T-helper 9 cell (primary cell): ENCODE results near the gene MGRN1.

Source experiments
- DNase-seq: peaks from one replicate; pipeline ENCODE4 v3.0.0-alpha.2; 2020

The MGRN1 gene

DNA sequence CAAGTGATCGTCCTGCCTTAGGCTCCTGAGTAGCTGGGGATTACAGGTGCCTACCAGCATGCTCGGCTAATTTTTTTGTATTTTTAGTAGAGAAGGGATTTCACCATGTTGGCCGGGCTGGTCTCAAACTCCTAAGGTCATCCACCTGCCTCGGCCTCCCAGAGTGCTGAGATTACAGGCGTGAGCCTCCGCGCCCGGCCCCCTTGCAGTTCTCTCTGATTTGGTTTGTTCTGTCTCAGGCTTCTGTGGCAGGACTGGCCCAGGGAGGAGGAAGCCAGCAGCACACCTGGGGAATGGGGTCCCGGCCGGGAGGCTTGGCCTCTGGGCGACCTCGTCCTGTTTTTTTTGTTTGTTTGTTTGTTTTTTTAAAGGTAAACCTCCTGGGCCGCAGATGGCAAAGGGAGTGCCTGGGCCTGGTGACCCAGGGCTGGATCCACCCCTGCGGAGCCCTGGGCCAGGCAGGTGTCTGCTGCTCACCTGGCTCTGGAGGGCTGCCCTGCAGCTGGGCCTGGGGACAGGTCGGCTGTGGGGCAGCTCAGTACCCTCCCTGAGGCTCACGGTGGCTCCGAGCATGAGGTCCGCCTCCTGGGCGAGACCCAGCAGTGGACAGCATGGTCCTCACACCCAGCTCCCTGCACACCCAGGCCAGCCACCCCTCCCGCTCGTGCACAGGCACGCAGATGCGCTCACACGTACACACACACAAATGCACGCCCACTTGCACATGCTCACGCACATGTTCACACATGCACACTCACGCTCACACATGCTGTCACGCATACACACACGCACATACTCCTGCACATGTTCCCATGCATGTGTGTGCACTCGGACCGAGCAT lies 65.5 kb downstream of the MGRN1 start:
- no peak for DNase-seq

DNA sequence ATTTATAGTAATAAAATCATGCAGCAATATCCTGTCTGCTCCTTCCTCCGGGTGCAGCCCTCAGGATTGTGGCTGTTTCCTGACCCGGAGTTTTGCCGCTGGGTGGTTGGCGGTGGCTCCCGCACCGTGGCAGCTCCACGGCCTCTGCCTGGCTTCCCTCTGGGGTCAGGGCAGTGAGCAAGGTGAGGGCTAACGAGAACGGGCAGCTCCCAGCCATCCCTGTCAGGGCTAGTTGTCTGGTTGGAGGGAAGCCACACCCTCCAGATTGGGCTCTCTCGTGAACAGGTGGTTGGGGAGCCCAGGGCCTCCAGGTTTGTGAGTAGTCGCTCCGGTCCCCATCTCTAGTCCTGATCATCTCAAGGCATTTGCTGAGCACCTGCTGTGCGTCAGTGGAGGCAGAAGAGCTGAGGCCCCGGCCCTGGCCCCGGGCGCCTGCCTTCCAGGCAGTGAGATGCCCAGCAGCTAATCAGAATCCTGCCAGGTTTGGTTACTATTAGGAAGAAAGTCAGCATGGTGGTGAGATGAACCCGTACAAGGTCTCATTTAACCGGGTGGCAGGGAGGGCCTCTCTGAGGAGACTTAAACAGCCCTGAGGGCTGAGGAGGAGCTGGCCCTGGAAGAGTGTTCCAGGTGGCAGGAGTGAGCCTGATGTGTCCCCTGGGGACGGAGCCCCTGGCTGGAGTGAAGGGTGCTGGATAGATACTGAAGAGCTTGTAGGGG lies 66.5 kb downstream of the MGRN1 start:
- no peak for DNase-seq

DNA sequence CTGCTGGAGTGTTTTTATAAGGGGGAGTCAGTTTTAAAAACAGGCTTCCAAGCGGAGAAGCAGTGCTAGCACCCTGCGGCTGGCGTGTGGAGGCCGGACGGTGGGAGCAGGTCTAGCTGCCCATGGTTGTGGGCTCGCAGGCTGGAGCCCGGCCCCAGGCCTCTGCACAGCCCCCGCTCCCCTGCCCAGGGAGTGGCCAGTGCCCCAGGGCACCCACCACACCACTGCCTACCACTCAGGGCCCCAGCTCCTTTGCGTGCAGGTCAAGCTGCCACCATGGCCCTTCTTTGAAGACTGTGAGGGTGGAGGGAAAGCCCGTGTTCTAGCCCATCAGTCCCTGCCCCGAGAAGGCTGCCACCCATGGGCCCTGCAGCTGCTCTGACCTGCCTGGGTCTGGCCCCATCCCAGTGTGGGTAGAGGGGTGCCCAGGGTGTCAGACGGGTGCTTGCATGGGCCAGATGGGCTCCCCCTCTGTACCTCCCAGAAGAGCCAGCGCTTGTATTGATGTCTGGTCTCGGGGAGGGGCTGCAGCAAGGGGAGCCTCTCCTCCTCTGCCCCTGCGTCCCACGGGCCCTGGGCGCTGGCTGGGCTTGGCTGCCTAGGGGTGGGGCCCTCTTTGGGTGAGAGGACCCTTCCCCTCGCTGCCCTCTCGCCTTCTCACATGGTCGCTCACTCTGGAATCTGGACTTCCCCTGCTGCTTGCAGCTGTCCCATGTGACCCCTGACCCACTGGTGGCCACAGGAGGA lies 67.2 kb downstream of the MGRN1 start:
- DNase-seq, result no peak

DNA sequence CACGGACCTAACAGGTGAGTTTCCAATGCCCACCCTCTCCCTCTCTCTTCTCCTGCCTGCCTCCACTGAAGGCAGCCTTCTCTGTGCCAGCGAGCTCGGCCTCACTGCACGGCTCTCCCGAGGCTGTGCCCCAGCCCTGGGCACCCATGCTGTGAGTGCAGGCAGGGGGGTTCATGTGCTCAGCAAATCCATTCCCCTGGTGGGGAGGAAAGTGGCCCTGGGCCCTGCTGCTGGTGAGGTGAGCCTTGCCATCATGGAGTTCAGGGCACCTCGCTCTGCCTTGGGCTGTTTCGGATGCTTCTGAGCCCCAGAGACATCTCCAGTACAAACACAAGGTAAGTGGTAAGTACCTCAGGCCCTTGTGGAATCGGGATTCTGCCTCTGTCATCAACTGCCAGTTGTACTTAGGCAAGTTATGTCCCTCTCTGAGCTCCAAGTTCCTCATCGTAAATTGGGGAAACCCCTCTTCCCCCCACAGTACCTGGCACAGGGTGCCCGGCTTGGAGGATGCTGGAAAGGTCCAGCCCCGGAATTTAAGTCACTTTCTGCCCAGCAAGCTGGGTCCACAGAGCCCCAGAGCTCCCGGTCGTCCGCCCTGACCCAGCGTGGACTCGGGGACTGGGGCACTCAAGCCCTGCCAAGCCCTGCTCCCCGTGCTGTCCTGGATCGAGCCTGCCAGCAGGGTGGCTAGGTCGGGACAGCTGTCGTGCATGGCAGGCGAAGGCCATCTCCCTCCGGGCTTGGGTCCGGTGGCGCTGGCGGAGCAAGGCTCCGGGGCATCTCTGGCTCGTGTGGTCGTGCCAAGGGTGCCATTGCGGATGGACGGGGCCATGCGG lies 68.1 kb downstream of the MGRN1 start:
- peak; percentile 18 for DNase-seq

DNA sequence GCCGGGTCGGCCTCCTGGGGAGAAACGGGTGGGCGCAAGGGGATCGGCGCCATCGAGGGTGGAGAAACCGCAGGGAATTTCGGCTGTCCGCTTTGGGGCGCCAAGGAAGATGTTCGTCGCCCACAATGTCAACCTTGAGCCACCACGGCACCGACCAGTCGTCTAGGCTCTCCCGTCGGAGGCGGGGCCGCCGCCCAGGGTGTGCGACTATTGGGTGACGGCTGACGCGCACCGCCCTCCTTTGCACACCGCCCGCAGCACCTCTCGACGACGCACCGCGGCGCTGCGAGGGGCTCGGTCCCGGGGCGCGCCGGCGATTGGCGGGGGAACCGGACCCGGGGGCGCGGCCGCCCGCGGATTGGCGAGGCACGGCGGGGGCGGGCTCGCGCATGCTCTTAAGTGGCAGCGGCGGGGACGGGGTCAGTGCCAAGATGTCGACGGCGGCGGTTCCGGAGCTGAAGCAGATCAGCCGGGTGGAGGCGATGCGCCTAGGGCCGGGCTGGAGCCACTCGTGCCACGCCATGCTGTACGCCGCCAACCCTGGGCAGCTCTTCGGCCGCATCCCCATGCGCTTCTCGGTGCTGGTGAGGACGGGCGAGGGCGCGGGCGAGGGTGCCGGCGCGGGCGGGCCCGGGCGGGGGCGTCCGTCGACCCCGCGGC lies 68.8 kb downstream of the MGRN1 start, which contains the start of gene NUDT16L1:
TSS of gene NUDT16L1 (plus strand) at position 267 of the 660 bp plus-strand sequence. CDS start at position 432, 165 bp downstream.
- peak; percentile 96 for DNase-seq

DNA sequence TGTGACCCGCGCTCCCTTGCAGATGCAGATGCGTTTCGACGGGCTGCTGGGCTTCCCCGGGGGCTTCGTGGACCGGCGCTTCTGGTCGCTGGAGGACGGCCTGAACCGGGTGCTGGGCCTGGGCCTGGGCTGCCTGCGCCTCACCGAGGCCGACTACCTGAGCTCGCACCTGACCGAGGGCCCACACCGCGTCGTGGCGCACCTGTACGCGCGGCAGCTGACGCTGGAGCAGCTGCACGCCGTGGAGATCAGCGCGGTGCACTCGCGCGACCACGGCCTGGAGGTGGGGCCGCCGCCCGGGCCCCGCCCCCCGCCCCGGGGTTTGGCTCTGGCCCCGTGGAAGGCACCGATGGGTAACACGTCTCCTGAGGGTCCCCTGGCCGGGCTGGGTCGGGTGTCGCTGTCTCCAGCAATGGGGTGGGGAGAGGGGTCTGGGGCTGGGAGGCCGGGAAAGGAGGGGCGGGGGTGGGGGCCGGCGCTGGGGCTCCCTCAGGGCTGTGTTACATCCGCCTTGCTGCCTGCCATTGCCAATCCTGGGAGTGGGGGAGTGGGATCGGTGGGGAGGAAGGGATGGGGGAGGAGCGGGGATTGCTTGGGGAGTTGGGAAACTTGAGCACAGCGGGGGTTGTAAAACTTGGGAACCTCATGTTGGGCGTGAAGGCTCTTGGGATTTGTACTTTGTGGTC lies 69.5 kb downstream of the MGRN1 start:
- DNase-seq, result peak; percentile 39

DNA sequence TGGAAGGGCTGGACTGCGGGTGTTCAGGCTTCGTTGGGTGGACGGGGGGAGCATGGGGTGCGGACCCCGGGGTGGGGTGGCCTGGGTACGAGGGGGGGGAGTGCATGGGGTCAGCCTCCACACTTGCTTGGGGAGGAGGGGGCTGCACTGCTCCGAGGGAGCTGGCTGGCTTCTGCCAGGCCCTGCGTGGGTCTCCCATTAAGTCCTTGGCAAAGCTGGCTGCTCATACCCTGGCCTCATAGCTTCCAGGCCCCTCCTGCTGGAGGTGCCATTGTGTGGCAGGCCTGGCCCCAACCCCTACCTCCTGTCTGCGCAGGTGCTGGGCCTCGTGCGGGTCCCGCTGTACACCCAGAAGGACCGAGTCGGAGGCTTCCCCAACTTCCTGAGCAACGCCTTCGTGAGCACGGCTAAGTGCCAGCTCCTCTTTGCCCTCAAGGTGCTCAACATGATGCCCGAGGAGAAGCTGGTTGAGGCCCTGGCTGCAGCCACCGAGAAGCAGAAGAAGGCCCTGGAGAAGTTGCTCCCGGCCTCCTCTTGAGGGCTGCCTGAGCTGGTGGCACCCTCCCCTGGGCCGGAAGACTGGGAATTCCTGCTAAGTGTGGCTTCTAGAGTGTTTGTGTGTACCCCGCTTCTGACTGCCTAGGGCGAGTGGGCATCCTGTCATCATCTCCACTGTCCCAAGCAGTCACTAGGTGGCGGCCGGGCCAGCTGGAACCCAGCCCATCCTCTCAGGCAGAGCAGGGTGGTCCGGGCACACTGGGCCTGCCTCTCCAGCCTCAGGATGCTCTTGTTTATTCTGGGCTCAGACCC lies 70.2 kb downstream of the MGRN1 start:
- no peak for DNase-seq

DNA sequence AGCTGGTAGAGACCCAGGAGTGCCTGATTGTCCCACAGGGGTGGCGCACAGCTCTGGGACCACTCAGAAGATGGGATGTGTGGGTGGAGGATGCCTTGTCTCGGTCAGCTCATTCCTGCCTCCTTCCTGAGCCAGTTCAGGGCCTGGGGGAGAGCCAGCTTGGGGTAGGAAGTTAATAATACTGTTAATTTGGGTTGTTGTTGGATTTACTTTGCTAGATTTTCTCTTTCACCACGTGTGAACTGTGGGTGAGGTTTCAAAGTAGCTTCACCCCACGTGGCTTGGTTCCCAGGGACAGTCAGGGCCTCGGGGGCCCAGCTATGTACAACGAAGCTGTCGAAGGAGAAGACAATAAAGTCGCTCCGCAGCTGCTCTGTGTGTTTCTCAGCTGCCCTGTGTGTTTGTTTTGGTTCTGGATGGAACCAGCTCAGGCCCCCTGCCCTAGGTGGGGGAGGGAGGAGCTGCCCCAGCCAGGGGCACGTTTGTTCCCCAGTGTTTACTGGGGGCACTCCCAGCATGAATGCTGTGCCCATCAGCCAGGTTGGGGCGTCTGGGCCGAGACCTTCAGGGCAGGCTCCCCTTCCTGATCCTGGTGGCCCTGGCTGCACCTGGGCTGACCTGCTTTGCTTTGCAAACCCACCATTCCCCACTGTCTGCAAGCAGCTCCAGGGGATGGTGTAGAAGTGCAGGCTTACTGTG lies 71.0 kb downstream of the MGRN1 start:
- DNase-seq, result no peak

DNA sequence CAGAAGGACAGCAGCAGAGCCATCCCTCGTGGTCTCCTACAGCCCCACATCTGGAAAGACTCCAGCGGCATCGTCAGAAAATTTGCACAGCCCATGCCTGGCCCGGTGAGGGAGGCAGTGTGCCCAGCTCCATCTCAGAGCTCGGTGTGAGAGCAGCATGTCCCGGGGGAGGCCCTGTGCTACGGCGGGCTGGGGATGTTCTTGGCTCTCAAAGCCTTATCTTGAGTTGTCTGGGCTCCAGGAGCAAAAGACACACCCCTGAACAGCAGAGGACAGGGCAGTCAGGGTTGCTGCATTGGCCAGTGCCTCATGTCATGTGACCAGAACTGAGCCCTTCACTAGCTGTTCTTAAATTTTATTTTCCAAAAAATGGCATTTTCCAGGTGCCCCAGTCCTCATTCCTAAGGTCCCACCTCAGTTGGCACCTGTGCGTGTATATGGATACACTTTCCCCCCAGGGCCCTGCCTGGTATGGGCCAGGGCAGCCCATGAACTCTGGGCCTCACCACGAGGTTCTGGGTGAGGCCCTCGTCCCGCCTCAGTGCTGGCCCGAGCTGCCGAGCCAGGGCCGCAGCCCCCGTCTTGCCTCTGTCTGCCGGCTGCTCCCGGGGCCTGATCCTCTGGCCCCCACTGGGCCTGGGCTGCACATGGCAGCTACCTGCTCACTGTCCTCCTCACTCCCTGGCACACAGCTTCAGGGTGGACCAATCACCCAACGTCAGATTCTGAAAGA lies 71.7 kb downstream of the MGRN1 start:
- no peak for DNase-seq

DNA sequence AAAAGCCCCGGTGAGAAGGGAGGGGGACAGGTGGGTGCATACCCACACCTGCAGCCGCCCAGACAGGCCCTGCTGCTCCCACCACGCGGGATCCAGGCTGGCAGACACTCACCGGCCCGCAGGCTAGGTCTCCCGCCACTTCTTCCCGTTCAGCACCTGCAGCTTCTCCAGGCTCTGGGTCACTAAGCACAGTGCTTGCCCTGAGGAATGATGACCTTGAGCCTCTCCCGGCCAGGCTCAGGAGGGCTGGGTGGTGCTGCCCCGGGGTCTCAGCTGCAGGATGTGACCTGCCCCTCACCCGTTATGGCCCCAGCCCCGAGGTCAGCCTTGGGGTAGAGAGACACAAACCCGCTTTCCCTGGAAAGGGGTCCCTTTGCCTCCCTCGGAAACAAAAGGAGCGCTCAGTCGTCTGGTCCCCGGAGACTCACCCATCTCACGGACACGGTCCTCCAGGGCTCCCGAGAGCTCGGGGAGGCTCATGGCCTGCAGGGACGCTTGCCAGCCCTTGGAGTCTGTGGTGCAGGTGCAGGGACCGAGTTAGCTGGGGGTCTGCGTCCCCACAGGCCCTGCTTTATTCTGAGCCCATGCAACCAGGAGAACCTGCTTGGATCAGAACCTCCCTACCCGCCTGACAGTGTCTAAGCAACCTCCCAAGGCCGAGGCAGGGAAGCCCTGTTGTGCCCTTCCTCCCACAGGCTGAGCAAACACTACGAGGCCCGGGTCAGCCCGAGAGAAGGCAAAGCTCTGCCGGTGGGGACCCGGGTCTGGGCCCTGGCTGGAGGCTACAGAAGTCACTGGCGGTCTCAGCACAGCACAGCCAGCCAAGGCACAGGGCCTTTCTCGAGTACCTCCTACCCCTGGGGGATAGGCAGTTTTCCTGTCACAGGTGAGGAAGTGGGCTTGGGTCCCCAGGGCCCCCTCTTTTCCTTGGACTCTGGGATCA lies 72.5 kb downstream of the MGRN1 start:
- DNase-seq, result no peak

DNA sequence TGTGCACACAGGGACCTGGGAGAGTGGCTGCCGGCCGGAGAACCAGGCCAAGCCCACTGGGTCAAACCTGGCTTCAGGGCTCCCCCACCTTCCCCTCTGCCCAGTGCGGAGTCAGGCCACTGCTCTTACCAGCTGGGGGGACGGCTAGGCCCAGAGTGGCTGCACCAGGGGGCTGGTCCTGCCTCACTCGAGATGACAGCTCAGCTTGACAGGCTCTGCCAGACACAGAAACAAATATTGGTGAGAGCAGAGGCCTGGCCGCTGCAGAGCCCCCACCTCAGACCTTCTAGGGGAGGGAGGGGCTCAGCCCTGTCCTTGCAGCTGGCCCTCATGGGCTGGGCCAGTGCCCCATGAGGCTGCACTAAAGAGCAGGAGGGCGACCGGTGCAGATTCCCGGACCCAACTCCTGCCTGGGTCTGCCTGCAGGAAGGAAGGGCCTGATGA lies 73.2 kb downstream of the MGRN1 start:
- DNase-seq, result no peak

DNA sequence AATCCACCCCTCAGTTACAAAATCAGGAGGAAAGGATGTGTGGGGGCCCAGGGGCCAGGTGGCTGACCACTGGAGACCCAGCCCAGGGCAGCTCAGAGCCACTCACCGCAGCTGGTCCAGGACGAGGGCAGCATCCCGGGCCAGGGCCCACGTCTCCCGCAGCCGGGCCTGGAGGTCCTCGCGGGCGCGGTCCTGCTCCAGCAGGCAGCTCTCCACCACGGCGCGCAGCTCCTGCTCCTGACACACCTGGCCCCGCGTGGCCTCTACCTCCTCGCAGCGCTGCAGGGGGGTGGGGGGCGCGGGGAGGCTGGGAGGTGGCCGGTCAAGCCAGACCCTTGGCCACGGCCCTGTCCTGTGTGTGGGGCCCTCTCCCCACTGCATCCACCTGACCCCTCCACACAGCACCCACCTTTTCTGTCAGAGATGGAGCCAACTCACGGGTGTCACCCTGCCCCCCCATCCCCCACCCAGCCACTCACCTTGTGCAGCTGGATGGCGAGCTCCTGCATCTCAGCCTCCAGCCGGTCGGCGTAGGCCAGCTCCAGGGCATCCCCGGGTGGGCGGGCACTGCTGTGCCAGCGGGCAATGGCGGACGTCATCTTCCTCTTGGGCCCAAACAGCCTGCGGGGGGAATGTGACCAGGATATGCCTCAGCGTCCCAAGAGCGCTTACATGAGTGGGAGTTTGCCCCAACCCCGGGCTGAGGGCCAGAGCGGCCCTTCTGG lies 73.9 kb downstream of the MGRN1 start:
- DNase-seq, result no peak

DNA sequence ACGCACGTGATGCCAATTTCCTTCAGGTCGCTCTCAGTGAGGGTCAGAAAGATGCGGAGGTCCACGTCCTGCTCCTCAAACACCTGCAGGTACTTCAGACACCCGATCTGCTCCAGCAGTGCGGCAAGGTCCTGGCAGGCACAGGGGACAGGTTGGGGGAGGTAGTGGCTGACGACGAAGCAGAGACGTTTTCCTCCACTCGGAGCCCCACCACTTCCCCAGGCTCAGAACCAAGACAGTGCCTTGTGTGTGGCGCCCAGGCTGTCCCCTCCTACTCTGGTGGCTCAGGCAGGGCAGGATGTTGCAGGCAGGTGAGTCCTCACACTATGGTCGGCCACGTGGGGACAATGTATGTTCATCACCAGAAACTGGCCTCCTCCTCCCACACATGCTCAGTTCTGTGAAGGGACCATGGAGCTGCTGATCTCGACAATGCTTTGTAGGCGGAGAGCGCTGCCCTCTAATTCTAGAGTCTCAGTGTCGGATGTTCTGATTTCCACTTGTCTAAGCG lies 74.5 kb downstream of the MGRN1 start:
- DNase-seq, result no peak

DNA sequence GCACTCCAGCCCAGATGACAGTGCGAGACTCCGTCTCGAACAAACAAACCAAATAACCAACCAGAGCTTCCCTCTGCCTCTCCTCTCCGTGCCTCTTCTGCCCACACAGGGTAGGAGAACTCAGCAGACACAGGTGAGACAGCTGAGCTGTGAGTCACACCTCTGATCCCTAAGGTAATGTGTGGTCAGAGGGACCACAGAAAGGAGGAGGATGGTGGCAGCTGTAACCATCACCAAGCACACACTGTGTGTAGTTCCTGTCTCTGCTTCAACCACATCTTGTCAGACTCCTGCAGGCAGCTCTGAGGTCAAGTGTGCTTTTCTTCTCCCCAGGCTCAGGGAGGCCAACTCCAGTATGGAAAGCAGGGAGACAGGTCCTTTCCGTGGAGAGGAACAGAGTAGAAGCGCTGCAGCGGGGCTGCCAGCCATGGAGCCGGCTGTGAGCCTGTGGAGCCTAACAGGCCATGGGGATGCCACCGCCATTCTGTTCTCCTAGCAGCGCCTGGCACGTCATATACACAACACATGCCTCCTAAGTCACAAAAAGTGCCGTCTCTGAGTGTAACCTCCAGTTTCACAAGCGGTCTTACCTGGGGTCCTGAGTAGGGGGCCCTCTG lies 75.9 kb downstream of the MGRN1 start:
- DNase-seq, result no peak

DNA sequence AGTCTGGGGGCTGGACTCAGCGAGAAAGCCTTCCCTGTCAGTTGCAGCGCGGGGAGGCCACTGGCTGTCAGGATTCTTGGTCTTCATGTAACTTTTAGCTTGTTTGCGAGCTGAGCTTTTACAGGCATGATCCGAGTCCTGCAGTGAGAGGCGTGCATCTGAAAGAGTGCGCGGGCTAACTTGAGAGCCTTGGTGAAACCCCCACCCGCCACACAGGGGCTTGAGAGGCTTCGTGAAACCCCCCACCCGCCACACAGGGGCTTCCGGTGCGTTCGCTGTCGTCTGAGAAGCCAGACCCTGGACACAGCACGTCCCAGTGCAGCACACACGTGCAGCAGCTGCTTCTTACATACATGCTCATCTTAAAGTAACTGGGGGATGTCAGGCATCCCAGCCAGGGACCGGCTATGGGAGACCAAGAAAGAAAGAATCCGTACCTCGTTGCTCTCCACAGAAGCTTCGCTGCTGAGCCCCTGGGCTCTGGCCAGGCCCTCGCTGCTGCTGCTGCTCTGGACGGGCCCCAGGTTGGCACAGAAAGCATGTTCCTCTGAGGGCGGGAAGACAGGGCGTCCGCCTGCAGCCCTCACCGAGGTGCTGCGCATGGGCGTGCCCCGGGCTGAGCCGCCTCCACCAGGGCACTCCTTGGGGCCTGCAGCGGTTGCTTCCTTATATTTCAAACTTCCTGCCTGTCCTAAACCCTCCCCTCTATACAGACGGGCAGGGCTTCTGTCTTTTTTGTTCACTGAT lies 76.5 kb downstream of the MGRN1 start:
- DNase-seq, result no peak
